GM21619 (cell line): ENCODE results near the gene AREG.
"Not testable (repeated sequence)": the region's sequence is repeated elsewhere in the genome, so short reads cannot be mapped to it uniquely, and the experiment has no call there.

ENCODE experiments used
- ATAC-seq: cut with Tn5 transposase; IDR thresholded peaks from one replicate; pipeline ENCODE4 v1.9.1; 2021; ENCODE audit not compliant: unreplicated experiment

The AREG gene

GRCh38 chr4:74444891-74445642 is at the start of gene AREG:
AREG (plus strand) TSS chr4:74445136; CDS start chr4:74445346, 210 bp downstream.
- ATAC-seq: peak; percentile 84

GRCh38 chr4:74395633-74396032 is 49.3 kb upstream of the AREG start:
- ATAC-seq: no peak

- ATAC-seq: no peak
Measured at GRCh38 chr4:74397748-74398426, 47.0 kb upstream of the AREG start.

GRCh38 chr4:74398894-74399589 is 45.9 kb upstream of the AREG start:
- ATAC-seq: not testable (repeated sequence)

GRCh38 chr4:74400395-74400794 is 44.5 kb upstream of the AREG start:
- ATAC-seq: no peak

- peak; percentile 97 for ATAC-seq
Measured at GRCh38 chr4:74402692-74403456, 42.1 kb upstream of the AREG start.

- ATAC-seq: no peak
Measured at GRCh38 chr4:74407891-74408290, 37.0 kb upstream of the AREG start.

GRCh38 chr4:74408639-74409038 is 36.3 kb upstream of the AREG start:
- ATAC-seq: no peak

GRCh38 chr4:74410272-74410671 is 34.7 kb upstream of the AREG start:
- ATAC-seq: no peak

- no peak for ATAC-seq
Measured at GRCh38 chr4:74412225-74412624, 32.7 kb upstream of the AREG start.

- ATAC-seq: no peak
Measured at GRCh38 chr4:74413265-74413664, 31.7 kb upstream of the AREG start.

GRCh38 chr4:74414149-74414809 is 30.7 kb upstream of the AREG start:
- no peak for ATAC-seq

- ATAC-seq: no peak
Measured at GRCh38 chr4:74415602-74416300, 29.2 kb upstream of the AREG start.

GRCh38 chr4:74418063-74418670 is 26.8 kb upstream of the AREG start:
- ATAC-seq: no peak

- no peak for ATAC-seq
Measured at GRCh38 chr4:74420863-74421262, 24.1 kb upstream of the AREG start.

GRCh38 chr4:74423104-74423503 is 21.8 kb upstream of the AREG start:
- ATAC-seq: no peak

GRCh38 chr4:74424111-74424510 is 20.8 kb upstream of the AREG start:
- no peak for ATAC-seq

GRCh38 chr4:74426101-74426500 is 18.8 kb upstream of the AREG start:
- no peak for ATAC-seq

- ATAC-seq: no peak
Measured at GRCh38 chr4:74428276-74428675, 16.7 kb upstream of the AREG start.
